Measurements from ENCODE around the gene CKM. TPM values are rescaled to one million over a fixed set of nuclear protein-coding genes. Genes with fewer than 3 reads are reported as not detected.

Gene CKM
- total and polyA plus RNA-seq, 10 of the 15 experiments (the other 5 are each of a cell fraction or from before 2014, with no cell fraction given), result 0.08 to 0.14 (median 0.13) TPM; not detected in 5

GRCh38 chr19:45357445-45357783 is 34.7 kb upstream of the CKM start:
- FAIRE-seq (no peak), ATAC-seq (no peak), DNase-seq (ENCODE audit: low read depth, low spot score) (no peak)
- H3K4me3 ChIP-seq, result no peak overlapping the region
- peaks cover 2 to 3% of the 10 kb centered on the region in 2 experiments; a peak in 3 of 4 replicates for H3K36me3 ChIP-seq (ENCODE audit: control insufficient read depth in 2 of 2, insufficient read depth in 2 of 2, low read length in 1 of 2)
- no peak overlapping the region for H3K27ac ChIP-seq (ENCODE audit: control insufficient read depth, insufficient read depth)
- no peak overlapping the region for H2AFZ ChIP-seq (ENCODE audit: control insufficient read depth, low read depth, low read length)
- RAD21 ChIA-PET (ENCODE audit: unreplicated experiment), result no interaction called here
- 87% methylated on average over 8 of the region's 11 CpGs for whole genome bisulfite sequencing (ENCODE audit: insufficient coverage, insufficient replicate concordance, low lambda C conversion rate, missing lambda C conversion rate)
- H3K4me1 ChIP-seq (ENCODE audit: control insufficient read depth, insufficient read depth, low read length), result no peaks in the 10 kb centered on the region
- no peaks in the 10 kb centered on the region for H4K20me1 ChIP-seq (ENCODE audit: control insufficient read depth, insufficient read depth)
- H3K9ac ChIP-seq (ENCODE audit: control insufficient read depth, insufficient read depth, low read length), result no peak overlapping the region
- TF ChIP-seq NRF1 (conservative IDR thresholded peaks at IDR 0.05; ENCODE audit: low read depth, low read length) (no peak), ZNF24 (IDR thresholded peaks at IDR 0.05) (no peak), NFIC (IDR thresholded peaks at IDR 0.05; ENCODE audit: low read depth, low read length) (no peak), FOXM1 (IDR thresholded peaks at IDR 0.05; ENCODE audit: low read depth, low read length) (no peak), SIN3A (IDR thresholded peaks at IDR 0.05; ENCODE audit: low read depth, low read length) (no peak), YBX1 (IDR thresholded peaks at IDR 0.05) (no peak)
- H3K27me3 ChIP-seq (replicated peaks in 1 of 2; ENCODE audit: control insufficient read depth in 2 of 2, insufficient read depth in 2 of 2, low read length in 1 of 2), result no peaks in the 10 kb centered on the region
- intact Hi-C loops (cut with micrococcal nuclease; ENCODE audit: unreplicated experiment) (no loop called here), in situ Hi-C loops (cut with MboI) (no loop called here)
- no peaks in the 10 kb centered on the region for H3K9me3 ChIP-seq (replicated peaks; ENCODE audit: control insufficient read depth, insufficient read depth, low read length)
- BruUV-seq (replicated peaks), result no TSS peak
- no peak overlapping the region for H3K4me2 ChIP-seq (ENCODE audit: control insufficient read depth, insufficient read depth)
- CTCF ChIA-PET, result no interaction called here
- H3K79me2 ChIP-seq (ENCODE audit: control insufficient read depth, insufficient read depth, low read length), result no peaks in the 10 kb centered on the region
- SMC1A ChIA-PET (ENCODE audit: uncharacterized antibody, unreplicated experiment), result no interaction called here
- POLR2A ChIA-PET, result no interaction called here

- BruUV-seq (replicated peaks), result no TSS peak
- Histone ChIP-seq H3K27me3 (replicated peaks in 1 of 2; ENCODE audit: control insufficient read depth in 2 of 2, insufficient read depth in 2 of 2, low read length in 1 of 2) (no peaks in the 10 kb centered on the region), H4K20me1 (ENCODE audit: control insufficient read depth, insufficient read depth) (no peaks in the 10 kb centered on the region), H3K79me2 (ENCODE audit: control insufficient read depth, insufficient read depth, low read length) (no peaks in the 10 kb centered on the region), H3K9ac (ENCODE audit: control insufficient read depth, insufficient read depth, low read length) (no peak overlapping the region), H3K27ac (ENCODE audit: control insufficient read depth, insufficient read depth) (no peak overlapping the region), H3K4me1 (ENCODE audit: control insufficient read depth, insufficient read depth, low read length) (no peaks in the 10 kb centered on the region), H3K4me2 (ENCODE audit: control insufficient read depth, insufficient read depth) (no peak overlapping the region), H3K9me3 (replicated peaks; ENCODE audit: control insufficient read depth, insufficient read depth, low read length) (no peaks in the 10 kb centered on the region), H3K4me3 (no peak overlapping the region), H2AFZ (ENCODE audit: control insufficient read depth, low read depth, low read length) (no peak overlapping the region), H3K36me3 (ENCODE audit: control insufficient read depth in 2 of 2, insufficient read depth in 2 of 2, low read length in 1 of 2) (peaks cover 3 to 6% of the 10 kb centered on the region in 2 experiments; a peak in 3 of 4 replicates)
- ChIA-PET POLR2A (no interaction called here), CTCF (no interaction called here), RAD21 (ENCODE audit: unreplicated experiment) (no interaction called here), SMC1A (ENCODE audit: uncharacterized antibody, unreplicated experiment) (no interaction called here)
- 98% methylated on average over 18 of the region's 20 CpGs for WGBS (ENCODE audit: insufficient coverage, insufficient replicate concordance, low lambda C conversion rate, missing lambda C conversion rate)
- in situ Hi-C loops (cut with MboI), result no loop called here
- FAIRE-seq (no peak), DNase-seq (ENCODE audit: low read depth, low spot score) (no peak), ATAC-seq (no peak)
- intact Hi-C loops (cut with micrococcal nuclease; ENCODE audit: unreplicated experiment), result no loop called here
- TF ChIP-seq CUX1 (IDR thresholded peaks at IDR 0.05; ENCODE audit: insufficient replicate concordance, low read depth, low read length) (no peak), LARP7 (IDR thresholded peaks at IDR 0.05) (no peak), HCFC1 (IDR thresholded peaks at IDR 0.05; ENCODE audit: low read length) (no peak), STAT3 (IDR thresholded peaks at IDR 0.05; ENCODE audit: low read depth, low read length) (no peak), POLR2AphosphoS2 (IDR thresholded peaks at IDR 0.05; ENCODE audit: low read depth, low read length) (no peak), HDAC6 (IDR thresholded peaks at IDR 0.05; ENCODE audit: unreplicated experiment) (no peak), MEF2B (IDR thresholded peaks at IDR 0.05; ENCODE audit: partially characterized antibody, poor library complexity, severe bottlenecking) (no peak), MTA2 (IDR thresholded peaks at IDR 0.05; ENCODE audit: low read depth) (no peak), BHLHE40 (IDR thresholded peaks at IDR 0.05; ENCODE audit: borderline replicate concordance in 1 of 2, low read depth in 2 of 2, low read length in 1 of 2) (no peak)
Observed at GRCh38 chr19:45356760-45357444, 34.2 kb upstream of the CKM start.
